ENCODE results near the gene HTR1B. TPM values are rescaled to one million over a fixed set of nuclear protein-coding genes. Genes with fewer than 3 reads are reported as not detected.

Gene HTR1B
- total RNA-seq = 0.16 TPM
- long read RNA-seq = 0 reads

- no peak for DNase-seq (ENCODE audit: low spot score)
Measured at GRCh38 chr6:77463308-77463860, at the start of gene HTR1B. Gene HTR1B (minus strand): TSS chr6:77463491. CDS start chr6:77463403, 88 bp downstream.

GRCh38 chr6:77512554-77512953 lies 49.3 kb upstream of the HTR1B start:
- DNase-seq (ENCODE audit: low spot score) = no peak

- no peak for DNase-seq (ENCODE audit: low spot score)
Measured at GRCh38 chr6:77511860-77512259, 48.6 kb upstream of the HTR1B start.

- DNase-seq (ENCODE audit: low spot score) = no peak
Measured at GRCh38 chr6:77502981-77503380, 39.7 kb upstream of the HTR1B start.

- DNase-seq (ENCODE audit: low spot score) = no peak
Measured at GRCh38 chr6:77492530-77492929, 29.2 kb upstream of the HTR1B start.

GRCh38 chr6:77487808-77488425 lies 24.6 kb upstream of the HTR1B start:
- DNase-seq (ENCODE audit: low spot score) = no peak

GRCh38 chr6:77482981-77483380 lies 19.7 kb upstream of the HTR1B start:
- DNase-seq (ENCODE audit: low spot score) = no peak

- no peak for DNase-seq (ENCODE audit: low spot score)
Measured at GRCh38 chr6:77474973-77475372, 11.7 kb upstream of the HTR1B start.

GRCh38 chr6:77474286-77474956 lies 11.1 kb upstream of the HTR1B start:
- DNase-seq (ENCODE audit: low spot score) = no peak

GRCh38 chr6:77470983-77471382 lies 7.7 kb upstream of the HTR1B start:
- DNase-seq (ENCODE audit: low spot score) = no peak

- no peak for DNase-seq (ENCODE audit: low spot score)
Measured at GRCh38 chr6:77468939-77469338, 5.6 kb upstream of the HTR1B start.

- no peak for DNase-seq (ENCODE audit: low spot score)
Measured at GRCh38 chr6:77466451-77467437, 3.5 kb upstream of the HTR1B start.

- DNase-seq (ENCODE audit: low spot score) = no peak
Measured at GRCh38 chr6:77466055-77466450, 2.8 kb upstream of the HTR1B start.

- DNase-seq (ENCODE audit: low spot score) = no peak
Measured at GRCh38 chr6:77464495-77464867, 1.2 kb upstream of the HTR1B start.

- DNase-seq (ENCODE audit: low spot score) = no peak
Measured at GRCh38 chr6:77463861-77464494, 687 bp upstream of the HTR1B start.

GRCh38 chr6:77462359-77463307 lies 658 bp downstream of the HTR1B start:
- no peak for DNase-seq (ENCODE audit: low spot score)

- DNase-seq (ENCODE audit: low spot score) = no peak
Measured at GRCh38 chr6:77461796-77462195, 1.5 kb downstream of the HTR1B start.

GRCh38 chr6:77458421-77458820 lies 4.9 kb downstream of the HTR1B start:
- no peak for DNase-seq (ENCODE audit: low spot score)

- no peak for DNase-seq (ENCODE audit: low spot score)
Measured at GRCh38 chr6:77457720-77458349, 5.5 kb downstream of the HTR1B start.
